GM12878 (cell line): ENCODE results near the gene IQGAP1.

Source experiments
- ATF2 ChIP-seq: IDR thresholded peaks from 2 replicates; pipeline ENCODE4 v1.6.1; 2012; ENCODE audit warnings: low read length, inconsistent platforms
- CTCF ChIP-seq, 3 experiments: IDR thresholded peaks in 2 of 3; conservative IDR thresholded peaks in 1 of 3; 2 replicates each; pipeline ENCODE4 v1.5.1; 2011; ENCODE audit warnings: low read depth in 3 of 3, low read length in 3 of 3, mild to moderate bottlenecking in 3 of 3, control low read depth in 2 of 3, moderate library complexity in 2 of 3, inconsistent platforms in 1 of 3, mixed read lengths in 1 of 3; ENCODE audit not compliant: control insufficient read depth in 2 of 3, insufficient read depth in 1 of 3; ENCODE audit errors: extremely low read depth in 1 of 3
- EP300 ChIP-seq, 2 experiments: fragments of 150-350 bp in 1 of 2; IDR thresholded peaks; 2 replicates each; pipeline ENCODE4 v1.6.1; 2011 to 2012; ENCODE audit warnings: low read depth in 2 of 2, low read length in 2 of 2, borderline replicate concordance in 1 of 2, improper control_type of control experiment in 1 of 2, inconsistent platforms in 1 of 2; ENCODE audit not compliant: control insufficient read depth in 1 of 2
- HDGF ChIP-seq: fragments of 450-650 bp; IDR thresholded peaks from 2 replicates; pipeline ENCODE4 v1.6.1; 2016; ENCODE audit warnings: antibody characterized with exemption
- IKZF1 ChIP-seq: fragments of 450-650 bp; conservative IDR thresholded peaks from 2 replicates; pipeline ENCODE4 v1.6.1; 2017; ENCODE audit warnings: antibody characterized with exemption, mild to moderate bottlenecking
- KDM1A ChIP-seq: fragments of 200-600 bp; sonication (generic); IDR thresholded peaks from 2 replicates; pipeline ENCODE4 v1.6.1; 2016; ENCODE audit warnings: borderline replicate concordance
- MYC ChIP-seq: IDR thresholded peaks from 2 replicates; pipeline ENCODE4 v1.6.1; 2011; ENCODE audit warnings: mild to moderate bottlenecking, low read length, moderate library complexity, inconsistent platforms; ENCODE audit not compliant: insufficient read depth, insufficient replicate concordance, insufficient read length, severe bottlenecking
- POLR2A ChIP-seq: IDR thresholded peaks from 2 replicates; pipeline ENCODE4 v1.6.1; 2011; ENCODE audit warnings: low read depth, mild to moderate bottlenecking, low read length
- RFX5 ChIP-seq: IDR thresholded peaks from 2 replicates; pipeline ENCODE4 v1.6.1; 2011; ENCODE audit warnings: low read depth, low read length, improper control_type of control experiment
- SRF ChIP-seq, 2 experiments: IDR thresholded peaks; 2 replicates each; pipeline ENCODE4 v1.6.1; 2011; ENCODE audit warnings: low read depth in 2 of 2, low read length in 2 of 2, mild to moderate bottlenecking in 1 of 2, moderate library complexity in 1 of 2
- SUPT20H ChIP-seq: IDR thresholded peaks from 2 replicates; pipeline ENCODE4 v1.6.1; 2011; ENCODE audit warnings: low read depth, mild to moderate bottlenecking, low read length, moderate library complexity, borderline replicate concordance; ENCODE audit not compliant: control insufficient read depth
- TCF7 ChIP-seq: IDR thresholded peaks from 2 replicates; pipeline ENCODE4 v1.6.1; 2014; ENCODE audit warnings: antibody characterized with exemption, borderline replicate concordance
- ZNF217 ChIP-seq: fragments of 450-650 bp; IDR thresholded peaks from 2 replicates; pipeline ENCODE4 v1.6.1; 2017; ENCODE audit warnings: antibody characterized with exemption, mild to moderate bottlenecking

GRCh38 chr15:90338532-90338931, 49.5 kb upstream of the IQGAP1 start:
- TF ChIP-seq CTCF (IDR thresholded peaks at IDR 0.05 in 2 of 3, conservative IDR thresholded peaks at IDR 0.05 in 1 of 3; ENCODE audit: control insufficient read depth in 2 of 3, extremely low read depth in 1 of 3, insufficient read depth in 1 of 3, low read depth in 3 of 3, low read length in 3 of 3) = no peak
- TF ChIP-seq KDM1A = no peak
- TF ChIP-seq SRF (IDR thresholded peaks at IDR 0.05; ENCODE audit: low read depth in 2 of 2, low read length in 2 of 2) = no peak
- TF ChIP-seq RFX5 = no peak
- no peak for TF ChIP-seq HDGF
- no peak for TF ChIP-seq ATF2
- no peak for TF ChIP-seq ZNF217
- TF ChIP-seq POLR2A = no peak
- TF ChIP-seq IKZF1 = no peak
- no peak for TF ChIP-seq MYC
- TF ChIP-seq TCF7 = no peak
- no peak for TF ChIP-seq SUPT20H
- TF ChIP-seq EP300 (IDR thresholded peaks at IDR 0.05; ENCODE audit: borderline replicate concordance in 1 of 2, control insufficient read depth in 1 of 2, low read depth in 2 of 2, low read length in 2 of 2) = no peak
